Central memory CD4-positive, alpha-beta T cell (primary cell): ENCODE results near the gene ZMYND8.
"Not testable (repeated sequence)": the region's sequence is repeated elsewhere in the genome, so short reads cannot be mapped to it uniquely, and the experiment has no call there.

ENCODE experiments used
- DNase-seq: peaks from one replicate; pipeline ENCODE4 v3.0.0; 2022

Gene ZMYND8

DNA sequence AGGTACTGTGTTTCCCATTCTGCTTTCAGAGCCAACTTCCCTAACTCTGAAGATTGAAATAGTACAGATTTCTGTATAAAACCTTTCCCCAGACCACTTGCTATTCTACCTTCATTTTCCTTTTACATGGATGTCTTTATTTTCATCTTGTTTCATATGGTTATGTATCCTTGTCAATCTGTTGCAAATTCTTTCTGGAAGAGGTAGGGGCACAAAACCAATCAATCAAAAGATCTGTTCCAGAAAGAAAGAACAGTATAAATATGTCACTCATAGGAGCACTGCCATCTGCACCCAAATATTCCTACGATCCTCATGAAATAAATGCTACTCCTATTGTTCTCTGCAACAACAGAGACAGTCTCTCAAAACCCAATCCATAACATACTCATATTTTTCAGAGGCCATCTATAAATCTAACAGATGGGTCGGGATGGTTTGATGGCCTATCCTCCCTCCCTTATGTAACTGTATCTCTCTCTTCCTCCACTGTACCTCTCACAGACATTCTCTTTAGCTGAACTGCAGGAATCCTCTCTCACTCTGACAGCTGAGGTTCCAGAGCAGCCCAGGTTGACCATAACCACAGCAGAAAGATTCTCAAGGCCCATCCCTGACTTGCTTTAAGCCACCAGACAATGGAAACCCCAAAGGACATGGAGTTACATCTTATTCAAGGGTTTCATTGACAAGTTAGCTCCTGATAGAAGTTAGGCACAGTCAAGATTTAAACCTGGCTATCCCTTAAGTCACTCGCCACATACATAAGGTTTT is 112.8 kb downstream of the ZMYND8 start:
- DNase-seq = no peak

DNA sequence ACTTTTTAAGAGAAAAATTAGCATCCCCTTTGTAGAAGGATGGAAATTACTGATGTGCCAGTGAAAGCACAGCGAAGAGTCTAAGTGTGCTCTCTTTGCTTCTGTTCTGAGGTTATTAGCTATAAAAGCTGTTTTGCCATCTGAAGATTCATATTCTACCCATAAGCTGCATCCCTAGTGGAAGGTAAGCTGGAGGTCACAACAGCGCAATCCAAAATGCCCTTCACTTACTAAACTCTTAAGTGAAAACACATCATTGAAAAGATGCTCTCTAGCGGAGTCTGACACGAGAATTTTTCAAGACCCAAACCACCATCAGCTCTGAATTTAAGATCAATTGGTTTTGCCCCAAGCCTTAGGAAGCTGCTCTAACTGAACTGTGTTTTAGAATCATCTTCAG is 113.5 kb downstream of the ZMYND8 start:
- DNase-seq = no peak

- no peak for DNase-seq
These were observed 115.1 kb downstream of the ZMYND8 start for GRCh38 chr20:47241345-47241781.

DNA sequence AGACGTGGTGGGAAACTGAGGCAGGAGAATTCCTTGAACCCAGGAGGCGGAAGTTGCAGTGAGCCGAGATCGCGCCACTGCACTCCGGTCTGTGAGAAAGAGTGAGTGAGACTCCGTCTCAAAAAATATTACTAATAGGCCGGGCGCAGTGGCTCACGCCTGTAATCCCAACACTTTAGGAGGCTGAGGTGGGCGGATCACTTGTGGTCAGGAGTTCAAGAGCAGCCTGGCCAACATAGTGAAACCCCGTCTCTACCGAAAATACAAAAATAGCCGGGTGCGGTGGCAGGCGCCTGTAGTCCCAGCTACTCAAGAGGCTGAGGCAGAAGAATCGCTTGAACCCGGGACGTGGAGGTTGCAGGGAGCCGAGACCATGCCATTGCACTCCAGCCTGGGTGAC is 116.4 kb downstream of the ZMYND8 start:
- not testable (repeated sequence) for DNase-seq

GRCh38 chr20:47239719-47240067 is 116.8 kb downstream of the ZMYND8 start:
- DNase-seq = no peak

GRCh38 chr20:47238780-47239718 is 117.5 kb downstream of the ZMYND8 start:
- no peak for DNase-seq

- no peak for DNase-seq
These were observed 118.8 kb downstream of the ZMYND8 start for GRCh38 chr20:47237715-47238114.

- no peak for DNase-seq
These were observed 119.9 kb downstream of the ZMYND8 start for GRCh38 chr20:47236639-47236900.

DNA sequence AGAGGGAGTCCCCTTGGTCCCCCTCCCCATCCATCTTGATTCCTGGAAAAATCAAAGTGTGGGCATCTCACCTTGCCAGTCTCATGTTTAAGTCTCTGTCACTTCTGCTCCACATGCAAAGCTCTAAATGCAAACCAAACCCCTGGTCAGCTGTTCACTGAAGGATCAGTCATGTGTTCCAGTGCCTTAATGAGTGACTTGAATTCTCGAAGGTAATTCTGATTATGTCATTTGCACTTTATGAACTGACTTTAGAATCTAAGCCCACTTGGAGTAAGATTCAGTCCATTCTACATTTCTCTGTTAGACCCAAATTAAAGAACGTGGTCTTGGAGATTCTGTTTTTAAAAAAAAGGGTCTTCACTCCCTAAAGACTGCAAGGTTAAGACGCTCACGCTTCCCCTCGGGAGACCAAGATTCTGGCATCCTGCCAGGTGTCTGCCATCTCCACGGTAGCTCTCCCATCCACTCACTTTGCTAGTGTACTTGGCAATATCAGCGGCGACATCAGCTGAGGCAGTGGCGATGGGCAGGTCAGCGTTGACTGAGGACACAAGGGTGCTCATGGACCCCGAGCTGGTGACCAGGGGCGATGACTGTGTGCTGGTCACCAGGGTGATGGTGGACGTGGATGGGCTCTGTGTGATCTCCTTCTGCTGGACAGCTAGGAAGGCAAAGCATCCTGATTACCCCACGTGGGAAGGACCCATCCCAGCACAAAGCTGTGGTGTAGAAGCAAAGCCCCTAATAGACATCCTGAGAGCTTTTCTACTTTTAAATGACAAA is 120.5 kb downstream of the ZMYND8 start:
- DNase-seq = no peak

DNA sequence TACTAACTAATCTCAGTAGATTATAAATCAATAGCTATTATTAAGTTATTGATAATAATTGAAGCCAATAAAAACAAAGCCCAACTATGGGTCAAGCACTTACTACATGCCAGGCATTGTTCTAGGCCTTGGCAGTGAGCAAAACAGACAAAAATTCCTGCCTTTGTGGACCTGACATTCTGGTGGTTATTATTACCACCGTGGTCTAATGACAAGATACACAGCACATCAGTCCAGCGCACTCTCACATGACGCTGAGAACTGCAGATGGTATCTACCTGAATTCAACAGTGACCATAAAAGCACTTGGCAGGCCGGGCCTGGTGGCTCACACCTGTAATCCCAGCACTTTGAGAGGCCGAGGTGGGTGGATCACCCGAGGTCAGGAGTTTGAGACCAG is 121.4 kb downstream of the ZMYND8 start:
- DNase-seq = no peak

DNA sequence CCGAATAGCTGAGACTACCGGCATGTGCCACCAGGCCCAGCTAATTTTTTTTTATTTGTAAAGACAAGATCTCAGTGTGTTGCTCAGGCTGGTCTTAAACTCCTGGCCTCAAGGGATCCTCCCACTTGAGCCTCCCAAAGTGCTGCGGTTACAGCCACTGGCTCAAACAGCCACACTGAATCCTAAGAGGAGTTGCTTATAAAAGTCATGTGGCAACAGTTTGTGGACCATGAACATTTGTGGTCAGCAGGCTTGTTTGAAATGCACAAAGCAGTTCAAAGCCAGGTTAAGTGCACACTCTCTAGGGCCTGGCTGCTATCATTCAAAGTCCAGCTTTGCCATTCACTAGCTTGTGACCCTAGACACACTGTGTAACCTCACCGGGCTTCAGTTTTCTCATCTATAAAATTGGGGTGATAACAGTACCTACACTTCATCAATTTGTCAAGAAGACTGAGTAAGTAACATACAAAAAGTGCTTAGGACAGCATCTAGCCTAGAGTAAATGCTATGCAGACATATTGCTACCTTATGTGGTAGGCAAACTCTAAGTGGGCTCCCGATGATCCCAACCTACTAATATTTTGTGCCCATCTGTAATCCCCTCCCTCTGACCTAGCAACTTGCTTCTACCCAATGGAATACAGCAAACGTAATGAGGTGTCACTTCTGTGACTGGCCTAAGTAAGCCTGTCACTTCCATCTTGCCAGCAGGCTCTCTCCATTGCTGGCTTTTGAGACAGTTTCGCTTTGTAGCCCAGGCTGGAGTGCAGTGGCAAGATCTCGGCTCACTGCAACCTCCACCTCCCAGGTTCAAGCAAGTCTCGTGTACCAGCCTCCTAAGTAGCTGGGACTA is 122.9 kb downstream of the ZMYND8 start:
- no peak for DNase-seq

- DNase-seq = no peak
These were observed 124.0 kb downstream of the ZMYND8 start for GRCh38 chr20:47232518-47232917.

DNA sequence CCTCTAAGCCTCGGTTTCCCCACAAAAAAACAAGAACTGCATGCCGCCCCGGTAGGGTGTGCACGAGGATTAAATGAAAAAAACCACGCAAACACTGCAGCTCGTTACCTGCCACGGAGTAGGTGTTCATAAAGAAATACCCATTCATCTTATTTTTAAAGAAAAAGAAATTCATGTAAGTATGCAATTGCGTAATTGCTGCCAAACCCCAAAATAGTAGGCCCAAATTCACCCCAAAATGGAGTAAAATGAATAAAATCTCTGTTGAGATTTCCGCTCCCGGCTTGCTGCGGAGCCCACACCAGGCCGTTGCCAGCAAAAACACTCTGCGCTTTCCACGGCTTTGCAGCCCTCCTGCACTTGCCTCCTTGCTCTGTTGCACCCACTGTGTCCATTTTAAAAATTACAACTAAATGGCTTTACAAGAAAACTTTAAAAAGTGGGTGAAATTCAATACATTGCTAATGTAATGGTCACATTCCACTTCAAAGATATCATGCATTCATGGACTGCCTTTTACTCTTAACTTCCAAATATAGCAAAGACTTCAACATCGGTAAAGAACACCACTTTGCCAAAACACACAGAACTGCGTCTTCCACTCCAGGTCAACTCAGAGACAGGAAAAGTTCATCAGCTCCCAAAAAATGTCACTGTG is 125.0 kb downstream of the ZMYND8 start:
- DNase-seq = no peak

DNA sequence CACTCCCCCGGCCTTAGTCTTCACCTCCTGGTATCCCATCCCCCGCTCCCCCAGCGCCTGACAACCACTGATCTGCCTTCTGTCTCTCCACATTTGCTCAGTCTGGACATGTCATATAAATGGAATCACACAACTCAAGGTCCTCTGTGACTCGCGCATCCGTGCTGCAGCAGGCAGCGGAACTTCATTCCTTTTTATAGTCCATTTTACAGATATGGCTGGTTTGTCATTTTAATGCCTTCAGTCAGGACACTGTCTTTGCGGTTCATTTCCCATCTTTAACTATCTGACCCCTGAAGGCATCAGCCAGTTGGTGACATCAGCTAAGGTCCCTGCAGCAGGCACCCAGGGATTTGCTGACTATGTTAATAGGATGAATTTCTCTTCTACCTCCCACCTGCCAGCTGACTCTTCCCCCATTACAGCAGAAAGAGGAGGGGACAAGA is 125.7 kb downstream of the ZMYND8 start:
- no peak for DNase-seq

DNA sequence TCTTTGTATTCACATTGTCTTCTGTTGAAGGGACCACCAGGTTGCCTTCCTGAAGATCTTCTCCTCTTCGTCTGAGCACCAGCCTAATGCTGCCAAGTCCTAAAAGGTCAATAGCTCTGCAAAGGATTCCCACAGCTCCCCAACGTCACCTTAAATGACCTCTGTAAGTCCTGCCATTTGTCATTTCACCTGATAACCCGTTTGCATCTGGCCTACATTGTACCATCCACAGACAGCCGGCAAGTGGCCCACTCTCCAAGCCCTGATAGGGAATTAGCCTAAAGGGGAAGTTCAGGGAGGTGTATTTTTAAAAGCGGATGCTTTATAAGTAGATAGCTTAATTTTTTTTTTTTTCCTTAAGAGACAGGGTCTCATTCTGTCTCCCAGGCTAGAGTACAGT is 127.8 kb downstream of the ZMYND8 start:
- no peak for DNase-seq

DNA sequence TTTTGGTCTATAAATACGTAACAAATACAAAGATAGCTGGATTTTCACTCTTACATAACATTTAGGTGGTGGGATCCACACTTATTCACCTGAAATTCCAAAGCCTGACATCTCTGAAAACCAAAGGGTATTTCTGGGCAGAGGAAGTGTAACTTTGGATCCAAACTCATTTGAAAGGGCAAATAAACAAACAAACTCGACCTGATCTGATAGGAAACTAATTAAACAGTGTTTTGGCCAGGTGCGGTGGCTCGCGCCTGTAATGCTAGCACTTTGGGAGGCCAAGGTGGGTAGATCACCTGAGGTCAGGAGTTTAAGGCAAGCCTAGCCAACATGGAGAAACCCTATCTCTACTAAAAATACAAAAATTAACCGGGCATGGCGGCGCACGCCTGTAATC is 128.9 kb downstream of the ZMYND8 start:
- no peak for DNase-seq

DNA sequence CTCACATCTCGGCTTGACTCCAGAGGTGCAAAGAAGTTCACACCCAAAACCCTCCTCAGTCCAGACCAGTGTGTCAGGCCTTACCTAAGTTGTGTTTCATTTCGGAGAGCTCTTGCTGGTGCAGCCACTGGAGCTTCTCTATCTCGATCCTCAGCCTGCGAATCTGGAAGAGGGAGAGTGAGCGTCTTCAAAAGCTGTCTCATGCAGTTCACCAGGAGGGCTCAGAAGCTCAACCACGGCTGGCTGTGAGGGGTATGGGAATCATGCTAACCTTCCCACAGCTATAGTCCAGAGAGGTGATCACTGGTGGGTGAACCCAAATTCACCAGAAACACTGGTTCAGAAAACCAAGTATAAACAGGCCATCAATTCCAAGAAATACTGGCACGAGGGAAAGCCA is 129.4 kb downstream of the ZMYND8 start:
- no peak for DNase-seq

- no peak for DNase-seq
These were observed 131.0 kb downstream of the ZMYND8 start for GRCh38 chr20:47225458-47225857.

DNA sequence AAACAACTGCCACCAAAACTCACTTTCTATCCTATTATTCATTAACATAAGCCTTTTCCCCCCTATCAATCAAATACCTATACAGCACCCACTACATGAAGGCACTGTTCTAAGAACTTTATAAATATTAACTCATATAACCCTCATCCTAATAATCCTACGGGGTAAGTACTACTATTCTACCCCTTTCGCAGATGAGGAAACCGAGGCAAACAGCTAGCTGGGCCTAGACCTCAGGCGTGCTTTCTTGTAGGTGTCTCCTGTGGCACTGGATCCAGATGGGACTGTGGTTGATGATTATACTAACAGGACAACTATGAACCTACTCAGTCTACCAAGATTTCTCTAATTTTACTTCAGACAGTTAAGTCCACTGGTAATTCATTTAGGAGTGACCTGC is 131.6 kb downstream of the ZMYND8 start:
- no peak for DNase-seq

GRCh38 chr20:47224300-47224791 is 132.2 kb downstream of the ZMYND8 start:
- DNase-seq = no peak

- no peak for DNase-seq
These were observed 132.6 kb downstream of the ZMYND8 start for GRCh38 chr20:47223896-47224295.
